ENCODE data around the gene ZNF625. TPM values are rescaled to one million over a fixed set of nuclear protein-coding genes. Genes with fewer than 3 reads are reported as not detected.

The ZNF625 gene
- total and polyA plus RNA-seq, 7 donors, result 1.7 to 8.0 (median 5.5) TPM; not detected in 1

- intact Hi-C loops (cut with DNase I), result no loop called here
- no peak overlapping the region for H3K27ac ChIP-seq
- H3K4me1 ChIP-seq, result no peaks in the 10 kb centered on the region
- WGBS, 2 donors, result 35 to 36% methylated on average over 2 of the region's 2 CpGs
- peaks cover 0 to 4% (median under 1%) of the 10 kb centered on the region in 4 donors for H3K9me3 ChIP-seq
- H3K27me3 ChIP-seq, result no peaks in the 10 kb centered on the region
- peaks cover 0 to 3% (median 0%) of the 10 kb centered on the region in 4 donors for H3K36me3 ChIP-seq
- DNase-seq, result no peak
- TF ChIP-seq POLR2AphosphoS5 (IDR thresholded peaks at IDR 0.05) (no peak), CTCF (IDR thresholded peaks at IDR 0.05) (peak in 3 of 4 experiments; percentile 26 to 53 (median 29))
- H3K4me3 ChIP-seq, result no peak overlapping the region
These were observed 29.8 kb downstream of the ZNF625 start for GRCh38 chr19:12126707-12127106.

DNA sequence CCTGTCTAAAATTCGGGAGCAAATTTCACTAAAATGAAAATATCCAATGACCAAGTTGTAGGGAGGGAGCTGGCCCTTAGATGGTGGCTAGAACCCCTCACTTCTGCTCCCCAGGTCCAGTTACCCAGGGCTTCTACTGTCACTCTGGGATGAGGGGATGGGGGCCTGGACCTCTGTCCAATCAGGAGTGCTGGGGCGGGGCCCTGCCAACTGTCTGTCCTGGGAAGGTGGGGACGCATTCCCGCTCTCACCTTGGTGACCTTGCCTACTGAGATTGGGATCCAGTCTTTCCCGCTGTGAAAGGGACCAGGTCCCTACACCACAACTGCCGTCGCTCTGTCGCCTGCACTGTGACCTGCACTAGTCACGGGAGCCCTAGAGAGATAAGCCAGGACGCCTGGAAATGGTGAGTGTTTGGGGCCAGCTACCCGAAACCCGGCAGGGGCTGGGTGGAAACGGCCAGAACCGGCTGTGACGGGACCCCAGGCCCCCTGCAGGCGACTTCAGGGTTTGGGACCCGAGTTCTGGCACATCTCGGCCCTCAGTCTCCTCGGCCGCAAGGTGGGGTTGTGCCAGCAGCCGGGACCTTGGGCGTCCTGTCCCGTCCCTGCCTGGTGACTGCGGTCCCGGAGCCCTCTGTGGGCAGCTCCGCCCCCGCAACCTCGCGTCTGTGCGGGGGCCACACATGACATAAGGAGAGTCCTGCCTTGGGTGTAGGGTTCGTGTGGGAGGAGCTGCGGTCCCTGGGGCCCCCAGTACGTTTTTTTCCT lies 39.1 kb downstream of the ZNF625 start:
- no peak for TF ChIP-seq POLR2A (IDR thresholded peaks at IDR 0.05)
- TF ChIP-seq EP300 (IDR thresholded peaks at IDR 0.05), result no peak
- no peak for TF ChIP-seq CTCF (IDR thresholded peaks at IDR 0.05)
- no peak for TF ChIP-seq POLR2AphosphoS5 (IDR thresholded peaks at IDR 0.05)
- Histone ChIP-seq H3K4me3 (no peak overlapping the region), H3K36me3 (peaks cover 0 to 9% (median 3%) of the 10 kb centered on the region in 4 donors), H3K4me1 (no peaks in the 10 kb centered on the region), H3K27ac (no peak overlapping the region), H3K27me3 (no peaks in the 10 kb centered on the region), H3K9me3 (peaks cover 0 to 4% (median 0%) of the 10 kb centered on the region in 4 donors)
- intact Hi-C loops (cut with DNase I), result no loop called here
- no peak for DNase-seq
- 80 to 86% methylated on average over 33 of the region's 33 CpGs for WGBS, 2 donors

- H3K4me3 ChIP-seq, result no peak overlapping the region
- peaks cover 9 to 23% (median 15%) of the 10 kb centered on the region in 4 donors for H3K36me3 ChIP-seq
- no peak for DNase-seq
- WGBS, 2 donors, result 93 to 97% methylated on average over 5 of the region's 5 CpGs
- TF ChIP-seq EP300 (IDR thresholded peaks at IDR 0.05) (no peak), POLR2AphosphoS5 (IDR thresholded peaks at IDR 0.05) (no peak), POLR2A (IDR thresholded peaks at IDR 0.05) (no peak), CTCF (IDR thresholded peaks at IDR 0.05) (no peak)
- H3K9me3 ChIP-seq, result peaks cover 0 to 15% (median under 1%) of the 10 kb centered on the region in 4 donors
- no peaks in the 10 kb centered on the region for H3K27me3 ChIP-seq
- H3K4me1 ChIP-seq, result no peaks in the 10 kb centered on the region
- intact Hi-C loops (cut with DNase I), result no loop called here
- no peak overlapping the region for H3K27ac ChIP-seq
These were observed 43.4 kb downstream of the ZNF625 start for GRCh38 chr19:12113121-12113520.

GRCh38 chr19:12112701-12113100 lies 43.8 kb downstream of the ZNF625 start:
- WGBS, 2 donors, result 87 to 89% methylated on average over 8 of the region's 8 CpGs
- H3K27me3 ChIP-seq, result no peaks in the 10 kb centered on the region
- peaks cover 9 to 23% (median 15%) of the 10 kb centered on the region in 4 donors for H3K36me3 ChIP-seq
- H3K4me3 ChIP-seq, result no peak overlapping the region
- TF ChIP-seq EP300 (IDR thresholded peaks at IDR 0.05) (no peak), POLR2A (IDR thresholded peaks at IDR 0.05) (no peak), POLR2AphosphoS5 (IDR thresholded peaks at IDR 0.05) (no peak), CTCF (IDR thresholded peaks at IDR 0.05) (no peak)
- peaks cover 0 to 15% (median under 1%) of the 10 kb centered on the region in 4 donors for H3K9me3 ChIP-seq
- intact Hi-C loops (cut with DNase I), result no loop called here
- no peaks in the 10 kb centered on the region for H3K4me1 ChIP-seq
- no peak overlapping the region for H3K27ac ChIP-seq
- DNase-seq, result no peak
